SH-SY5Y (cell line): ENCODE measurements around the gene GNA15.

Experiments used
- GATA2 ChIP-seq: IDR thresholded peaks from 2 replicates; pipeline ENCODE4 v1.6.1; 2011; ENCODE audit warnings: mild to moderate bottlenecking, low read depth, low read length
- GATA3 ChIP-seq: IDR thresholded peaks from 2 replicates; pipeline ENCODE4 v1.6.1; 2011; ENCODE audit warnings: low read depth, mild to moderate bottlenecking, low read length, moderate library complexity

DNA sequence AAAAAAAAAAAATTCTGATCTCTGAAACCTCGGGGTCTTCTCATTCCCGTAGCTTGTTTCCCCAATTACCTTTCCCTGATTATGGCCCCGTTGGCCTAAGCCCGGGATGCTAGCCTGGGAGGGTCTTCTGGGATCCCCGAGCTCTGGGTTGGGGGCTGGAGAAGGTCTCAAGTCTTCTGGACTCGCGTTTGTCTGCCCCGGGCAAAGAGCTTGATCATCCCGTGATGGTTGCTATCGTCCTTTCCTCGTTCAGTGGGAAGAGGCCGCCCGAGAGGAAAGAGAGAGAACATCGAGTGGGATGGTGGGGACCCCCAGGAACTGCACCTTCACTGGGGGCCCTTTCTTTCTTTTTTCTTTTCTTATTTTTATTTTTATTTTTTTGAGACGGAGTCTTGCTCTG, 2.4 kb downstream of the GNA15 start:
- TF ChIP-seq GATA2 (no peak), GATA3 (no peak)
